ENCODE measurements around the gene BEST2.

BEST2 gene

DNA sequence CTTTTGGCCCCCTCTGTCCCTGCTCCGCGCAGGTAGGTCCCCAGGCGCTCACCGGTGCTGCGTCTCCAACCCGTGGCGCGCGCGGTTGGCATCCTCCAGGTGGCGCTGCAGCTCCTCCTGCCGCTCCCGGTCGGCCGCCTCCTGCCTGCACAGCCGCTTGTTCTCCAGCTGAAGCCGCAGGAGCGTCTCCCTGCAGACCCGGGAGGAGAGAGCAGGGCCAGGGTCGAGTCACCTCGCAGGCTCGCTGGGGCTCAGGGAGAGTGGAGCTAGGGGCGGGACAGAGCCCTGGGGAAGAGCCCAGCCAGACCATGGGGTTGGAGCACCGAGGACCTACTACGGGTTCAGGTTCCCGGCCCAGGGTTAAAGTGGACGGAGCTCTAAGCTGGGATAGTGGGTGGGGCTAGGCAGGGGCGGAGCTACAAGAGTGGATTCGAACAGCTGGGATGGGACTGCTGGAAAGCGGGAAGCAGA, 14.5 kb downstream of the BEST2 start:
- peak in 1 of 2 donors; percentile 72 for DNase-seq (ENCODE audit: low read depth in 1 of 2, low spot score in 1 of 2)

DNA sequence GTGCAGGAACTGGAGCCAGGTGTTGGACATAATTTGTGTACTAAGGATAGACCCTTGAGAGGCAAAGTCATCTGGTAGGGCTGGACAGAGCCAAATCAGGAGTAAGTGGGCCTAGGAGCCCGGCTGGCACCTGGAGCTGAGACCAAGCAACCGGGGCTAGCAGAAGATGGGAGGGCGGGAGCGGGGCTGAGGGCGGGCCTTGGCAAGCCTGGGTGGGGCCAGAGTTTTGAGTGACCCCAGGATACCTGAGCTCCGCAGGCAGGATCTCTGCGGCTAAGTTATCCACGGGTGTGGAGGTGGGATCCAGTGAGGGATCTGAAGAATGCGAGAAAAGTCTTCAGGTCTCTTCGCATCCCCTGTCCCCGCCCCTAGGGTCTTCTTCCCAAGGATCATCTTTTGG, 15.6 kb downstream of the BEST2 start:
- no peak for DNase-seq (ENCODE audit: low read depth in 1 of 2, low spot score in 1 of 2)

DNA sequence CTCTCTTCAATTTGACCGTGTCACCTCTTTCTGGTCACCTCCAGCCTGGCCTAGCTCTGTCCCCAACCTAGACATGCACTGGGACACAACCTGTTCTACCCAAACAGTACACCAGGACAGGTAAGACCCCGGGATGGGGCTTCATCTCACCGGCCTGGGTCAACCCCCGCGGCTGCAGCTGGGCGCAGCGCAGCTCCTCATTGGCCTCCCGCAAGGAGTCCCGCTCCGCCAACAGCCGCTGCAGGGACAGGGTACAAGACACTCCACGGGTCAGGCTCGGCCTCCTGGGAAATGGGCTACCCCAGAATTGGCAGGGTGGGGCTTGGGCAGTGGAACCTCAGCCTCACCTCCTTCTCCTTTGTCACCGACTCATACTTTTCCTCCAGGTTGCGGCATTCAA, 16.1 kb downstream of the BEST2 start:
- DNase-seq (ENCODE audit: low read depth in 1 of 2, low spot score in 1 of 2): no peak

DNA sequence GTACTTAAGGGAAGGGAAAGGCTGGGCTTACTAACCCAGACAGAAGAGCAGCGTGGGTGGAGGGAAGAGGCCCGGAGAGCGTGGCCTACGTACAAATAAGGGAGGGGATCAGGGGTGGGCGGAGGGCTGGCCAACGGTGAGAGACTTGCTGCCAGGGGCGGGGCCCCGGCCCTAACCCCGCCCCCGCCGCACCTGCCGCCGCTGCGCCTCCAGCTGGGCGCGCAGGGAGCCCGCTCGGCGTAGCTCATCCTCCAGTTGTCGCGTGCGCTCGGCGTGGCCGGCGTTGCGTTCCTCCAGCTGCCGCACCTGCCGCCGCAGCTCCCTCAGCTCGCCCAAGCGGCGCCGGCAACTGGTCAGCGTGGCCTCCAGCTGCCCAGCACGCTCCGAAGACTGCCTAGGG, 18.1 kb downstream of the BEST2 start:
- peak in 1 of 2 donors; percentile 57 for DNase-seq (ENCODE audit: low read depth in 1 of 2, low spot score in 1 of 2)

DNA sequence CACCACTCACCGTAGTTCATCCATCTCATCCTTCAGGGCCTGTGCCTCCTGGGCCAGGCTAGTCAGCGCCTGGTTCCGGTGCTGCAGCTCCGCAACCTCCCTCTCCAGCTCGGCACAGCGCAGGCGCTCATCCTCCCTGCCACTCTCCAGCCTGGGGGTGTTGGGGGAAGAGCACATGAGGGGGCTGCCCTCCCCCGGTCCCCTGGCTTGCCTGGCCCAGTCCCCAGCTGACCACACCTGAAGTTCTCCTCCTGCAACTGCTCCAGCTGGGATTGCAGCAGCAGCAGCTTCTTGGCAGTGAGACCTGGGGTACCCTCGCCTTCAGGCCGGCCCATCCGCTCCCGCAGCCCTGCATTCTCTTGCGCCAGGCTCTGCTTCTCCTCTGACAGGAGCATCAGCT, 19.3 kb downstream of the BEST2 start:
- no peak for DNase-seq (ENCODE audit: low read depth in 1 of 2, low spot score in 1 of 2)

DNA sequence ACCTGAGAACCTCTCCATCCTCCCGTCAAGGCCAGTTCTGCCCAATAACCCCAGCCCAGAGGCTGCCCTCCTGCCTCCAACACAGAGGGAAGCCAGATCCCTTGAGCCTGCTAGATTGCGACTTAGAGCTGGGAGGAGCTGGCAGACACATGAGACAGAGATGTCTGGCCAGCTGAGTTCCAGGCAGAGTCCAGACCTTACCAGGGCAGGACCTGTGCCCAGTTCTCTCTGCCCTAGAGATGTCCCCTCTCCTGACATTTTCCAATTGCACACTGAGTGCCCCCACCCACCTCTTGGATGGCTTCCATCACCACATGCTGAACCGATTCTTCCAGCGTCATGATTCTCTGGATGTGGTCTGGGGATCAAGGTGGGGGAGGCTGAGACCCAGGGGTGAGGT, 20.7 kb downstream of the BEST2 start:
- no peak for DNase-seq (ENCODE audit: low read depth in 1 of 2, low spot score in 1 of 2)

DNA sequence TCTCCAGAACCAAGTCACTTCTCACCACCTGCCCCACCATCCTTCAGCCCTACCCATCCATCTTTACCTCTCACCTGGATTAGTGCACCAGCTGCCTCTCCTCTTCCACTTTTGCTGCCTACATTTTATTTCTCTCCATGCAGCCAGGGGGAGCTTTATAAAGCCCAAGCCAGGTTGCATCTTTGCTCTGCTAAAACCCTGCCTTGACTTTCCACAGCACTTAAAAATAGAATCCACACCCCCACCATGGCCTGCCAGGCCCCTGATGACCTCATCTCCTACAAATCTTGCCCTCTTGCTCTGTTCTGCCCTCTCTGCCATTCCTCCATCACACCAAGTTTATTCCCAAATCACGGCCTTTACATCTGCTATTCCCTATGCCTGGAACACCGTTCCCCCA, 22.0 kb downstream of the BEST2 start:
- DNase-seq (ENCODE audit: low read depth in 1 of 2, low spot score in 1 of 2): no peak

DNA sequence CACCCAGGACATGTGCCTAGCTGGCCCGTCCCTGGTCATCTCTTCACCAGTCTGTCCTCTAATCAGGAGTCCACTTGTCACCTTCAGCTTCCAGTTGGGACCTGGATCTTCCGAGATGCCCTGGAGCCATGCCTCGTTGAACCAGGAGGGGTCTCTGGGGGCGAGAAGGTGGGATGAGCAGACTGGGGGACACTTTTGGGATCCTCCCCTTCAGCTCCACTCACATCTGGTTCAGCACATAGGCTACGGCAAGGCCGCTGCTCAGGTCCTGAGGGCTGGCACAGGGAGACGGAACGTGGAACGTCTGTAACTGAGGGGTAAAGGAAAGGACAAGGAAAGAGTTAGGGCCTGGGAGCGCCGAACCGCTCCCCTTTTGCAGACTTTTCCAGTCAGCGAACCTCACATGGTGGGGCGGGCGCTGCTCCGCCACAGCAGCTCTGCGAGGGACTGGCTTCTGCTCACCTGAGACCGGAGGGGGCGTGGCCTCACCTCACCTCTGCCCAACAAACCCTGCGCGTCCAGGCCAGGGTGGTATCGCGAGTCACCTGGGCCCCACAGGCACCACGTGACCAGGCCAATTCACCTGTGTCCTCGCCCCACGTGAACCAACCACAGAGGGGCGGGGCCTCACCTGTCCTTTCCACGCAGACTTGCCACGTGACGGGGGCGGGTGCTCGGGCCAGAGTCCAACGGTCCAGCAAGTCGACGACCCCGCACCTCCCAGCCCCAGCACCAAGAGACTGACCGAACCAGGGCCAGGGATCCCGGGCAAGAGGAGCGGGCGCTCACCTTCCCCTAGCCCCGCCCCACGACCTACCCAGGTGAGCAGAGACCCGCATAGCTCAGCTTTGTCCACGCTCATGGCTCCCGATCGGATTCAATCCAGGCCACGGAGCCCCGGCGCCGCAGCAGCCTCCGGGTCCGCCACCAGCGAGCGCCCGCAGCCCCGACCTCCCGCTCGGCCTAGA, 23.3 kb downstream of the BEST2 start, which contains the start of gene HOOK2:
TSS of gene HOOK2 (minus strand) at position 965 of the 968 bp plus-strand sequence. CDS start at position 862, 103 bp downstream.
- DNase-seq (ENCODE audit: low read depth in 1 of 2, low spot score in 1 of 2): no peak

DNA sequence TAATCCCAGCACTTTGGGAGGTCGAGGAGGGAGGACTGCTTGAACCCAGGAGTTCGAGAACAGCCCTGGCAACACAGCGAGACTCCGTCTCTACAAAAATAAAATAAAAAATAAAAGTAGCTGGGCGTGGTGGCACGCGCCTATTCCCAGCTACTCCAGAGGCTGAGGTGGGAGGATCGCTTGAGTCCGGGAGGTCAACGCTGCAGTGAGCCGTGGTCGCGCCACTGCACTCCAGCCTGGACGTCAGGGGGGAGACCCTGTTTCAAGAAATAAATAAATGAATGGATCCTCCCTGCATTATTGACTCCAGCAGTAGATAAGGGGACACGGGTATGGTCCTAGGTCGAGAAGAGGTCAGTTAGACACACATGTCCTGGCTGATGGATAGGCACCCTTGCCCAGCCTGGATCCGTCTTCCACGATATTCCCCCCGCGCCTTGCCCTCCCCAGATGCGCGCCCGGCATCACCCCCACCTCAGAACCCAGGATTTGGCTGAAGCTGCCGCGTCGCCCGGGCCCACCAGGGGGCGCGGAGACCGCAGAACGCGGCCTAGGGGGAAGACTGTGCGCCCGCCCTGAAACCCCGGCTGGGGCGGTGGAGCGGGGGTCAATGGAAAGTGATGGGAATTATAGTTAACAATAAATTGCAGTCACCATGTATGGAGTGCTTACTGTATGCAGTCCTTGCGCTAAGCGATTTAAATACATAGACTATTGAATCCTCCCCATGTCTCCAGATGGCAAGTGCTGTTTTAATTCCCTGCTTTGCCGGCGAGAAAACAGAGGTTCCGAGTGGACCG, 25.8 kb downstream of the BEST2 start:
- DNase-seq (ENCODE audit: low read depth in 1 of 2, low spot score in 1 of 2): peak; percentile 66 to 75

DNA sequence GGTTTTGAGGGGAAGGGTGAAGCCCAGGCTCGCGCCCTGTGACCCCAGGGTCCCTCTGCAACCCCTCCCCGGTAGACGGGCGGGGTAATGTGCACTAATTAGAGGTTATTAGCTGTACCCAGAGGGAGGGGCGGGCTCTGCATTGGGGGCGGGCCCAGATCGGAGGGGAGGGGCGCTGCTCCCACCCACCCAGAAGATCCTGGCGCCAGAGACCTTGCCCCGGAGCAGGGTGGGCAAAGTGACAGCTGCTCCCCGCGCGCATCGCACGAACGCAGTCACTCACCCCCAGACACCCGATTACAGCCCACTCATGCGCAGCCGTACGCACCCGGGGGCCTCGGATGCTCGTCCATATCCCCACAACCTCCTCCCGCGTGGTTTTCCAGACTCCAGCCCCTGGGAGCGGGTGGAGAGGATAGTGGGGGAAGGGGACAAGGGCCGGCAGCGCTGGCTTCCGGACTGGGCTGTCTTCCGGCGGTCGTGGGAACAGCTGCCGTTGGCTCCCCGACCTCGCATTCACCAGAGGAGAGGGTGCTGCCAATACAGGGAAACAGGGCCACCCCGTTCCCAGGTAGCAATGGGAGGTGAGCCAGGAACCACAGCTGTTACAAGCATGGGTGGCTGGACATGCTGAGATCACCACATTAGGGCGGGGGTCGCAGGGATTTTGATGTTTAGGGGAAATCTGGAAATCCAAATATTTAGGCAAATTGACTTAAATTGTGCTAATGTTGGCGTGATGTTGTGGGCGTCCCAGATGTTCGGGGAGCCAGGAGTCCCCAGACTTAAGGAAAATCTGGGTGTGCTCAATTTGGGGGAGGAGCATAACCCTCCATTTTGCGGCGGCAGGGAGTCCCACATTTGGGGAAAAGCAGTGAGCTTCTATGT, 26.7 kb downstream of the BEST2 start:
- no peak for DNase-seq (ENCODE audit: low read depth in 1 of 2, low spot score in 1 of 2)

DNA sequence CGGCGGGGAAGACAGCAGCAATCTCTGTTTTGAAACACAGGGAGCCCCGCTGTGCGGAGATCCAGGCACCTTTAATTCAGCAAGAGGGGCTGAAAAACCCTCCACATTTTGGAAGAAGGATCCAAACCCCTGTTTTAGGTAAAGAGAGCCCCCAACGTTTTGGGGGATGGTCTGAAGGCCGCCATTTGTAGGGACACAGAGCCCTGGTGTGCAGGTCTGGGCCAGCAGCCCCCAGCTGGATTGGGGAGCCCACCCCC, 27.2 kb downstream of the BEST2 start:
- DNase-seq (ENCODE audit: low read depth in 1 of 2, low spot score in 1 of 2): no peak

DNA sequence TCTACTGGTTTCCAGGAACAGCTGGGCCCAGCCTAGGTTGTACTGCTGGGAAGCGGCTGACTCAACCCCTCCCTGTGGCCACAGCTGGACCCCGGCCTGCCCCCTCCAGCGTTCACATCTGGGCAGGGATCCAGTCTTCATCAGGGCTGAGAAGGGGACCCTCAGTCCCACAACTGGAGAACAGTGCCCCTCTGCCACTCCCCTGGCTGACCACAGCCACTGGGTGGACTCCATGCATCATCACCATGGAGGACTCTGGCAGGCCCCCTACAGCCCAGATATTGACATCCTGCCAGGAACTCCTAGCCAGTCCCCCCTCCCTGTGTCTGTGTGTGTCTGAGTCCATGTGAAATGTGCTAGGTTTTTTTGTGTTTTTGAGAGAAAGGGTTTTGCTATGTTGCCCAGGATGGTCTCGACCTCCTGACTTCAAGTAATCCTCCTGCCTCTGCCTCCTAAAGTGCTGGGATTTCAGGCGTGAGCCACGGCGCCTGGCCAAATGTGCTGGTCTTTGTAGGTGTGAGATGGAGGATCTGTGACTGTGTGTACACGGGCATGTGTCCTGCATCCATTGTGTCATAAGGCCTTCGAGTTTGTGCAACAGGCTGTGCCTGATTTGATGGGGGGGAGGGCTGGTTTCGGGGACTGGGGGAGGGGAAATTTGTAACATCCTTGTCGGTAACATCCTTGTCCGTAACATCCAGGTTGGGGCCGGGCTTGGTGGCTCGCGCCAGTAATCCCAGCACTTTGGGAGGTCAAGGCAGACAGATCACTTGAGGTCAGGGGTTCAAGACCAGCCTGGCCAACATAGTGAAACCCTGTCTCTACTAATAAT, 27.8 kb downstream of the BEST2 start:
- DNase-seq (ENCODE audit: low read depth in 1 of 2, low spot score in 1 of 2): no peak

DNA sequence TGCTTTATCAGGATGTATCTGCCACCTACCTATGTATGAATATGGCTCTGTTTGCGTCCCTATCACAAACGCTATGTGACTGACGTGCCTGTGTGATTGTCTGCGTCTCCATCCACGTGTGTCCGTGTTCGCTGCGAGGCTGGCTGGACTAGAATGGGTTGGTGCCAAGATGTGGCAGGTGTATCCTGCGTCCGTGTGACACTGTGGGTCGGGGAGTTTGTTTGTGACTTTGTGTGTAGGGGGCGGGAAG, 30.5 kb downstream of the BEST2 start:
- no peak for DNase-seq (ENCODE audit: low read depth in 1 of 2, low spot score in 1 of 2)

DNA sequence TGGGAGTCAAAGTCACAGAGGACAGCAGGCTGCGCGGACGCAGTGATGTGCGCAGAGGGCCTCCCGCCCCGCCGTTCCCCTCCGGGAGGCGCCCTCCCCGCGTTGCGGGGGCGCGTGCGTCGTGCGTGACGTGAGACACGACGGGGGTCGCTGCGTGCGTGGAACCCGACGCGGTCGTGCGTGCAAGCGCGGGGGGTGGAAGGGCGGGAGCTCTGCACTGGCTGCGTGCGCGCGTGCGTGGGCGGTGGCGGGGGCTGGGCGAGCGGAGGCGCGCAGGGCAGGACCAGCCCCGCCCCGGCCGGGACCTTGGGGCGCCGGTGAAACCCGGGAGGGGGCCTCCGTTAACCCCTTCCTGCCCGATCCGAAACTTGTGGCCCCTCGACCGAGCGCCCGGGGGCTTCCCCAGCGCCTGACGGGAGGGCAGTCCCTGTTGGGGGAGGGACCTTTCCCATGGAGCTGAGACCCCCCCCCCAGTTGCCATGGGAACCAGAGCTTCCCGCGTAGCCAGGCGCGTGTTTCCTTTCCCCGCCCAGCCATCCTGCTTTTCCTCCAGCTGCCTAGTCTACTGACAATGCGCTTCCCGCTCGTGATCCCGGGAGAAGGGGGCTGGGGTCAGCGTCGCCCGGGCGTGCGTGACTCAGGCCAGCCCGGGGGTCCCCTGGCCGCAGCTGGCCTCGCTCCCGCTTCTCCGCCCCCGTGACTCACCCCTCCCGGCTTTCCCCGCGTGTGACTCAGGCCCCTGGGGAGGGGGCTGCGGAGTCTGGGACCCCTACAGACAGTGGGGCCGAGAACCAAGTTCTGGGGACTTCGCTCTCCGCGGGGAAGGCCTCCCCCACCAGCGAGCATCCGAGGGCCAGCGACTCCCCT, 31.1 kb downstream of the BEST2 start:
- DNase-seq (ENCODE audit: low read depth in 1 of 2, low spot score in 1 of 2): peak; percentile 80 to 93

DNA sequence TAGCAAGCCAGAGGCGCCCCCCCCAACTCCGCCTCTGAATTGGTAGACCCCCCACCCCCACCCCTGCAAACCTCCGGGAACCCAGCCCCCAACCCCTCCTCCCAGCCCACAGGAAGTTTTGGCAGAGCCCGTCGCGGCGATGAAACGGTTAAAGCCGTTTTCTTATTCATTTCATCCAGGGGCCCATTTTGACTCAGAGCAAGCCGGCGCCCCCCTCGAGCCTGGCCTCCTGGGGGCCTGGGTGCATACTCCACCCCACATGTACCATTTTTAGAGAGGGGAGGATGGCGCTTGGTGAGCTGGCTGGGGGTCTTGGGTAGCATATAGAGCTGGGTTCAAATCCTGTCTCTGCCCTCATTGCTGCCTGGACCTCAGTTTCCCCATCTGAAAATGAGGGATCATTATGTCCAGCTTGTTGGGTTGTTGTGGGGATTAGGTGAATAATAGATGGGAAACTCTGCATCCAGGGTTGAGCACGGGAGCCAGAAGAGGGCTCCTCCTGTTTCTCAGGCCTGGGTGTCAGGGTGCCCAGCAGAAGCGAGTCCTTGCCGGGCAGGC, 31.8 kb downstream of the BEST2 start:
- DNase-seq (ENCODE audit: low read depth in 1 of 2, low spot score in 1 of 2): no peak

DNA sequence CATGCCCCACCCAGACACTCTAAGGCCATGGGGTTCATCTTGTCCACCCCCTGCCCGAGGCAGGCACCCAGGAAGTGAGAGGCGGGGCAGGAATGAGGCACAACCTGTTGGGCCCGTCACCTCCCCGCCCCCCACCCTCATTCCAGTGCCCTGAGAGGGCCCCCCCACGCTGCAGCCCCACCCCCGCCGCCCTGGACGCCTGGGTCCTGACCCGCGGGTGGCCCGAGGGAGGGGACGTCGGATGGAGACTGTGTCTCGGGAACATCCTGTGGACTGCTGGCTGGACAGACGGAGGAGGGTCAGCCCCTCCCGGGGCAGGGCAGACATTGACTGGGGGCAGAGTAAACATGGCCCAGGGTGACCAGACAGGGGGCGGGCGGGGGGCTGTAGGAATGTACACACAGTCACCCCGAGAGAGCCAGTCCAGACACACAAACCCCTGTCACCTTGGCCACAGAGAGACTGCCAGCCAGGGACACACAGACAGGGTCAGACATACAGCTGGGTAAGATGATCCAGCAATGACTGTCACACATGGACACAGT, 32.3 kb downstream of the BEST2 start:
- DNase-seq (ENCODE audit: low read depth in 1 of 2, low spot score in 1 of 2): no peak

DNA sequence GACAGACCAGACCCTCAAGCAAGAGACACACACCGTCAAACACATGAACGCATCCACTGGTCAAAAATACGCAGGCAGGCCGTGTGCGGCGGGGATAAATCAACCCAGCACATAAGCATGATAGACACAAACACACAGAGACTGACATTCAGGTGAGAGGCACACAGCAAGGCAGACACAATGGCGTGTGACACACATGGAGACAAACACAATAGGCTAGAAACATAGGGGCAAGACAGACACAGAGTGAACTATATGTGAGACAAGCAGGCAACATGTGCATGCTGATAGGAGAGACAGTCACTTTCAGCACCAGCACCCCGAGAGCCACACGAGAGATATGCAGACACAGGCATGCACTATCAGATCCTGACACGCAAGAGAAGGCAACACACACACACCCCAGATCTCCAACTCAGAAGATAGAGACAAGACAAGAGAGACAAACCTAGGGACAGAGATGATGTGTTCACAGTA, 32.8 kb downstream of the BEST2 start:
- DNase-seq (ENCODE audit: low read depth in 1 of 2, low spot score in 1 of 2): no peak

DNA sequence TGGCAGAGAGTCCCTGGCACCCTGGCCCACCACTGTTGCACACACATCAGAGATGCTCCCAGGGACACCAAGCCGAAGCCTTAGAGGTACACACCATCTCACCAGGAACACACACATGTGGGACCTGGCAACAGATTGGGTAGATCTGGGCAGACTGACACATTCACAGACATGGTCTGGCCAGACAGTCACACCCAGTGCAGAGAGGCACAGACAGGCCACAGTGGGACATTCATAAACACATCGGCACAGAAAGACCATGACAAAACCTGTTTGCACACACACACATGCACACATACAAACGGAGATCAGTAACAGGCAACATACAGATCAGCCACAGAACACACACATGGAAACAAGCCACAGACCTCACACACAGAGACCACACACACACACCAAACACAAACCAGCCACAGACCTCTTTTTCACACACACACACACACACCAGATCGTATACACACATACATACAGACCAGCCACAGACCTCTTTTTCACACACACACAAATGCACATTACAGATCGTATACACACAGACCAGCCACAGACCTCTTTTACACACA, 33.4 kb downstream of the BEST2 start:
- no peak for DNase-seq (ENCODE audit: low read depth in 1 of 2, low spot score in 1 of 2)

Measured in activated T-helper 1 cell treated with anti-CD3 and anti-CD28 coated beads, Interleukin-2, amount 50 U/mL, for 16 hours (primary cell).